ENCODE data around the gene USH2A.
"Not testable (repeated sequence)": the region's sequence is repeated elsewhere in the genome, so short reads cannot be mapped to it uniquely, and the experiment has no call there.

DNA sequence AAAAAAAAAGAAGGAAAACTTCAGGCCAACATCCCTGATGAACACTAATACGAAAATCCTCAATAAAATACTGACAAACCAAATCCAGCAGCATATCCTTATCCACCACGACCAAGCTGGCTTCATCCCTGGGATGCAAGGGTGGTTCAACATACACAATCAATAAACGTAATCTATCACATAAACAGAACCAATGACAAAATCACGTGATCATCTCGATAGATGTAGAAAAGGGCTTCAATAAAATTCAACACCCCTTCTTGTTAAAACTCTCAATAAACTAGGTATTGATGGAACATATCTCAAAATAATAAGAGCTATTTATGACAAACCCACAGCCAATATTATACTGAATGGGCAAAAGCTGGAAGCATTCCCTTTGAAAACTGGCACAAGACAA is 82.7 kb downstream of the USH2A start:
- TF ChIP-seq SP1 (IDR thresholded peaks at IDR 0.05); FOXK2 (IDR thresholded peaks at IDR 0.05); FOXA1 (IDR thresholded peaks at IDR 0.05); BHLHE40 (IDR thresholded peaks at IDR 0.05; ENCODE audit: borderline replicate concordance); ELF4 (IDR thresholded peaks at IDR 0.05); SUZ12 (IDR thresholded peaks at IDR 0.05); L3MBTL2 (conservative IDR thresholded peaks at IDR 0.05); HDGF (IDR thresholded peaks at IDR 0.05; ENCODE audit: borderline replicate concordance); NFRKB (IDR thresholded peaks at IDR 0.05); ARNT (IDR thresholded peaks at IDR 0.05): not testable (repeated sequence)
- TF ChIP-seq, protein P1, sequence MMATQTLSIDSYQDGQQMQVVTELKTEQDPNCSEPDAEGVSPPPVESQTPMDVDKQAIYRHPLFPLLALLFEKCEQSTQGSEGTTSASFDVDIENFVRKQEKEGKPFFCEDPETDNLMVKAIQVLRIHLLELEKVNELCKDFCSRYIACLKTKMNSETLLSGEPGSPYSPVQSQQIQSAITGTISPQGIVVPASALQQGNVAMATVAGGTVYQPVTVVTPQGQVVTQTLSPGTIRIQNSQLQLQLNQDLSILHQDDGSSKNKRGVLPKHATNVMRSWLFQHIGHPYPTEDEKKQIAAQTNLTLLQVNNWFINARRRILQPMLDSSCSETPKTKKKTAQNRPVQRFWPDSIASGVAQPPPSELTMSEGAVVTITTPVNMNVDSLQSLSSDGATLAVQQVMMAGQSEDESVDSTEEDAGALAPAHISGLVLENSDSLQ (IDR thresholded peaks at IDR 0.05) = not testable (repeated sequence)

Measured in HEK293T (cell line).